ENCODE data around the gene TPPP. TPM values are rescaled to one million over a fixed set of nuclear protein-coding genes. Genes with fewer than 3 reads are reported as not detected.

The TPPP gene
- total RNA-seq, 4 donors from 2014 or later = 7.2 to 11.1 (median 8.4) TPM

DNA sequence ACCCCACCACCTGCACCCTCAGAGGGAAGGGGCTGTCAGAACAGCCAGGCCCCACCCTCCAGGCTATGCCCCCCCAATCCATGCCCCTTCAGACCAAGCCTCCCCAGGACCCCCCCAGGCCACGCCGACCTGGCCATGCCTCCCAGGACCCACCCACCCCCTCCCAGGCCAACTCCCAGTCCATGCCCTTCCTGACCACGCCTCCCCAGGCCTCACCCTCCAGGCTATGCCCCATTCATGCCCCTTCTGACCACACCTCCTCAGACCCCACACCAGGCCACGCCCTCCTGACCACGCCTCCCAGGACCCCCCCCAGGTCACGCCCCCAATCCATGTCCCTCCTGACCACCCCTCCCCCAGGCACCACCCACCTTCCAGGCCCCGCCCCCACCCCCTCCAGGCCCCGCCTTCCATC lies 27.6 kb downstream of the TPPP start:
- 92 to 98% methylated on average over 2 to 5 of the region's 8 CpGs for WGBS, 2 donors
- no peaks in the 10 kb centered on the region for H3K27me3 ChIP-seq
- intact Hi-C loops (cut with DNase I) = no loop called here
- no peaks in the 10 kb centered on the region for H3K9me3 ChIP-seq
- H3K4me1 ChIP-seq = peaks cover 18 to 30% of the 10 kb centered on the region in 2 donors
- DNase-seq = no peak
- H3K36me3 ChIP-seq = no peaks in the 10 kb centered on the region
- H3K4me3 ChIP-seq (replicated peaks in 1 of 3) = no peak overlapping the region
- peak overlapping the region; percentile 86 to 99 (median 95) for H3K27ac ChIP-seq
- TF ChIP-seq, protein P1, sequence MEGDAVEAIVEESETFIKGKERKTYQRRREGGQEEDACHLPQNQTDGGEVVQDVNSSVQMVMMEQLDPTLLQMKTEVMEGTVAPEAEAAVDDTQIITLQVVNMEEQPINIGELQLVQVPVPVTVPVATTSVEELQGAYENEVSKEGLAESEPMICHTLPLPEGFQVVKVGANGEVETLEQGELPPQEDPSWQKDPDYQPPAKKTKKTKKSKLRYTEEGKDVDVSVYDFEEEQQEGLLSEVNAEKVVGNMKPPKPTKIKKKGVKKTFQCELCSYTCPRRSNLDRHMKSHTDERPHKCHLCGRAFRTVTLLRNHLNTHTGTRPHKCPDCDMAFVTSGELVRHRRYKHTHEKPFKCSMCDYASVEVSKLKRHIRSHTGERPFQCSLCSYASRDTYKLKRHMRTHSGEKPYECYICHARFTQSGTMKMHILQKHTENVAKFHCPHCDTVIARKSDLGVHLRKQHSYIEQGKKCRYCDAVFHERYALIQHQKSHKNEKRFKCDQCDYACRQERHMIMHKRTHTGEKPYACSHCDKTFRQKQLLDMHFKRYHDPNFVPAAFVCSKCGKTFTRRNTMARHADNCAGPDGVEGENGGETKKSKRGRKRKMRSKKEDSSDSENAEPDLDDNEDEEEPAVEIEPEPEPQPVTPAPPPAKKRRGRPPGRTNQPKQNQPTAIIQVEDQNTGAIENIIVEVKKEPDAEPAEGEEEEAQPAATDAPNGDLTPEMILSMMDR (IDR thresholded peaks at IDR 0.05) = no peak
- no peak for TF ChIP-seq POLR2A (IDR thresholded peaks at IDR 0.05)

GRCh38 chr5:664994-665360 lies 28.2 kb downstream of the TPPP start:
- DNase-seq = no peak
- WGBS, 2 donors = 93 to 94% methylated on average over 12 to 20 of the region's 20 CpGs
- H3K9me3 ChIP-seq = no peaks in the 10 kb centered on the region
- peak overlapping the region; percentile 39 to 99 (median 86) for H3K27ac ChIP-seq
- intact Hi-C loops (cut with DNase I) = no loop called here
- H3K36me3 ChIP-seq = no peaks in the 10 kb centered on the region
- no peak overlapping the region for H3K4me3 ChIP-seq (replicated peaks in 1 of 3)
- no peaks in the 10 kb centered on the region for H3K27me3 ChIP-seq
- TF ChIP-seq, protein P1 (IDR thresholded peaks at IDR 0.05) = no peak
- TF ChIP-seq POLR2A (IDR thresholded peaks at IDR 0.05) = no peak
- H3K4me1 ChIP-seq = peaks cover 18 to 30% of the 10 kb centered on the region in 2 donors

DNA sequence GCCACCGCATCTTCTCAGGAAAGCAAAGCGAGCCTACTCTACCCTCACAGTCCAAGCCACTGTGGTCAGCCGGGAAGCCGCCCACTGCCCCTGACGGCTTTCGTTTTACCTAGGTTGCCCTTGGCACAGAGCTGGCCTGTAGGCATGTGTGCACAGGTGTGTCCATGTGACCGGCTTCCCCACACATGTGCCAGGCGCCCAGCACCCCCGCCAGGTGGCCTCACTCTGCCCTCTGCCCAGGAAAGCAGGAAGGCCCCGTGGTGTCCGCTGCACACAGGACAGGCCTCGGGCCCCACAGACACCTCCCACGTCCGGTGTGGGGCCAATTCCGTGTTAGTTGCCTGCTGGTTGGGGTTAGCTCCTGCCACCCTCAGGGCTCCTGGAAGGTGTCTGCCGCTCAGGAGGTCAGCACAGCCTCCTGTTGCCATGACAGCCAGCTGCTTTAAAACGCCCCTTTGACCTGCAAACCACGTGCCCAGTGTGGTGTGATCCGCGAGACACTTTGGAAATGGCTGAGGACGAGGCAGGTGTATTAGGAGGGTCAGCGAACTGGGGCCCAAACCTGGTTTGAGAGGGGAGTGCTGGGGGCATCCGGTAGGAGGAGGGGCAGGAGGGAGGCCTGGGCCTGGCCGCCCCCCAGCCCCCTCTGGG lies 28.7 kb downstream of the TPPP start:
- WGBS, 2 donors = 89 to 94% methylated on average over 15 to 17 of the region's 24 CpGs
- Histone ChIP-seq H3K36me3 (no peaks in the 10 kb centered on the region), H3K9me3 (no peaks in the 10 kb centered on the region), H3K4me1 (peaks cover 18 to 30% of the 10 kb centered on the region in 2 donors), H3K27me3 (no peaks in the 10 kb centered on the region), H3K4me3 (replicated peaks in 1 of 3) (no peak overlapping the region), H3K27ac (peak overlapping the region in 2 of 3 donors; percentile 86 to 99)
- intact Hi-C loops (cut with DNase I) = no loop called here
- DNase-seq = peak; percentile 22 to 36
- no peak for TF ChIP-seq POLR2A (IDR thresholded peaks at IDR 0.05)
- TF ChIP-seq, protein P1 (IDR thresholded peaks at IDR 0.05) = no peak

DNA sequence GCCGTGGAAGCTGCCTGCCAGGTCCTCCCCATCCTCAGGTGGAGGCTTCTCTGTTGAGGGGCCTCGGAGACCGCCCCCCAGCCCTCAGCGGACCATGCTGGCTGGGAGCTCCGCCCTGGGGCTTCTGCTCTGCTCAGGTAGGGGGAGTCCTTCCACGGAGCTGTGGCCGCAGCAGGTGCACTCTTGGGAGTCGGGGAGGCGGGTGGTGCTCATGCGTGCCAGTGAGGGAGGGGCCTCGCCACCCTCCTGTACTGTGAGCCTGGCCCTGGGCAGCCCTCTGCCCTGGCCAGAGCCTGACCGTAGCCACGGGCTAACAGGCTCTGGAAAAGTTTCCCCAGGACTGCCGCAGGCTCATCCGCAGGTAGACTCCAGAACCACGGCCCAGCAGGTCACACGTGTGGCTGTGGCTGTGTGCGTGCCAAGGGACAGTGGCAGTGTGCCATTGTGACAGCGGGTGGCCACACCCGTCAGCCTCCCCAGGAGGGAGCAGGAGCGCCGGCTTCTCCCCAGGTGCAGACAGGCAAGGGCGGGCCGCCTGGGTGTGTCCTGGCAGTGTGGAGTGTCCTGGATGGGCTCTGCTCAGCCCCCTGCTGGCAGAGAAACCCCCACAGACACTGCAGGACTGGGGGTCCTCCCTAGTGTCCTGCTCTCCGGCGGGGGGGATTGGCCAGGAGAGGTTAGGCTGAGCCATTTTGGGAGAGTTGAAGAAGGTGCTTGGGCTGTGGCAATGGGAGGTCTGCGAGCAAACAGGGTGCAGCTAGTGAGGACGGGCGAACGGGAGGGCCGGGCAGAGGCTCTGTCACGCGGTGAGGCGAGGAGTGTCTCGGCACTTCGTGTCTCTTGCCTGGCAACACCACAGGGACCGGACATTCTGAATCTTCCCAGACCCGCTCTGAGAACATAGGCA lies 29.5 kb downstream of the TPPP start:
- WGBS, 2 donors = 91 to 98% methylated on average over 26 to 31 of the region's 38 CpGs
- peaks cover 18 to 30% of the 10 kb centered on the region in 2 donors for H3K4me1 ChIP-seq
- intact Hi-C loops (cut with DNase I) = no loop called here
- H3K27ac ChIP-seq = peak overlapping the region in 1 of 3 donors; percentile 99
- H3K27me3 ChIP-seq = no peaks in the 10 kb centered on the region
- no peaks in the 10 kb centered on the region for H3K36me3 ChIP-seq
- no peaks in the 10 kb centered on the region for H3K9me3 ChIP-seq
- no peak for DNase-seq
- H3K4me3 ChIP-seq (replicated peaks in 1 of 3) = no peak overlapping the region
- TF ChIP-seq, protein P1 (IDR thresholded peaks at IDR 0.05) = no peak
- TF ChIP-seq POLR2A (IDR thresholded peaks at IDR 0.05) = no peak
